HepG2 (cell line): ENCODE results near the gene ZMPSTE24. TPM values are rescaled to one million over a fixed set of nuclear protein-coding genes. Genes with fewer than 3 reads are reported as not detected.

Experiments
- ATAC-seq: fragments of 200-7000 bp; cut with Tn5 transposase; 3 replicates; pipeline ENCODE4 v1.9.1; 2020; ENCODE audit warnings: mild to moderate bottlenecking, moderate library complexity
- BruUV-seq: library from RNA; stranded (reverse); fragments of 400-500 nt; replicated peaks from 2 replicates; lab custom pipeline; 2021; lab: Mats Ljungman, UMichigan
- CTCF ChIA-PET: fragments of 300-600 bp; formaldehyde crosslinking; extraction: SDS; loops from one replicate; lab custom pipeline; 2021; ENCODE audit warnings: low total read pairs, inconsistent platforms, low intra/inter-chr PET ratio; lab: Yijun Ruan, JAX
- POLR2A ChIA-PET: fragments of 350-600 bp; sonication (Branson Sonifier 250); formaldehyde crosslinking; loops from one replicate; lab custom pipeline; 2020; ENCODE audit warnings: antibody characterized with exemption, inconsistent platforms; lab: Yijun Ruan, JAX
- DNase-seq: peaks from one replicate; pipeline ENCODE4 v3.0.0-alpha.2; 2015; ENCODE audit warnings: low spot score
- FAIRE-seq: peaks from 3 replicates; lab custom pipeline; 2011; peaks lifted over from hg19 to GRCh38; lab: Jason Lieb, UNC
- H2AFZ ChIP-seq: one replicate; pipeline ENCODE4 v1.6.1; 2011; ENCODE audit warnings: low read length, inconsistent platforms
- H3K27ac ChIP-seq: fragments of 300-600 bp; 3 replicates; pipeline ENCODE4 v1.8.0; 2011; ENCODE audit warnings: mixed run types, mild to moderate bottlenecking, mixed read lengths, low read length, inconsistent platforms; ENCODE audit not compliant: insufficient read depth; ENCODE audit errors: extremely low read length
- H3K27me3 ChIP-seq, 2 experiments: fragments of 200-600 bp in 1 of 2; 2 replicates in 1 of 2; 3 replicates in 1 of 2; pipeline versions ENCODE4 v1.6.0 to v1.8.0; 2011; ENCODE audit warnings: low read length in 2 of 2, mild to moderate bottlenecking in 2 of 2, moderate library complexity in 2 of 2, inconsistent platforms in 1 of 2; ENCODE audit not compliant: insufficient read depth in 2 of 2, control insufficient read depth in 1 of 2
- H3K36me3 ChIP-seq, 2 experiments: fragments of 200-600 bp in 1 of 2; replicated peaks in 1 of 2; 2 replicates in 1 of 2; 3 replicates in 1 of 2; pipeline versions ENCODE4 v1.5.1 to v1.8.0; 2011; ENCODE audit warnings: low read length in 2 of 2, inconsistent platforms in 1 of 2; ENCODE audit not compliant: insufficient read depth in 2 of 2, control insufficient read depth in 1 of 2
- H3K4me1 ChIP-seq: 2 replicates; pipeline ENCODE4 v1.5.1; 2012; ENCODE audit warnings: low read length, inconsistent platforms; ENCODE audit not compliant: insufficient read depth
- H3K4me2 ChIP-seq: 2 replicates; pipeline ENCODE4 v1.6.0; 2011; ENCODE audit warnings: low read depth, low read length, inconsistent platforms
- H3K4me3 ChIP-seq, 3 experiments: fragments of 200-600 bp in 1 of 3; sonication (generic), shearing (Covaris generic) in 1 of 3; replicated peaks in 1 of 3; 2 replicates each; pipeline ENCODE4 v1.5.1; 2011 to 2016; ENCODE audit warnings: low read length in 3 of 3, inconsistent platforms in 2 of 3, low read depth in 2 of 3, mild to moderate bottlenecking in 2 of 3, control low read depth in 1 of 3, mixed read lengths in 1 of 3; ENCODE audit not compliant: insufficient read depth in 1 of 3
- H3K79me2 ChIP-seq: one replicate; pipeline ENCODE4 v1.6.1; 2011; ENCODE audit warnings: low read length, inconsistent platforms; ENCODE audit not compliant: insufficient read depth
- H3K9ac ChIP-seq: 2 replicates; pipeline ENCODE4 v1.6.0; 2011; ENCODE audit warnings: mild to moderate bottlenecking, low read depth, low read length, inconsistent platforms; ENCODE audit not compliant: insufficient read depth
- H3K9me3 ChIP-seq: 2 replicates; pipeline ENCODE4 v1.5.1; 2012; ENCODE audit warnings: mild to moderate bottlenecking, low read length
- H4K20me1 ChIP-seq: 2 replicates; pipeline ENCODE4 v1.6.0; 2011; ENCODE audit warnings: inconsistent platforms, mild to moderate bottlenecking, low read length, moderate library complexity; ENCODE audit not compliant: insufficient read depth
- BCL3 ChIP-seq: sonication (generic); formaldehyde crosslinking; IDR thresholded peaks from 2 replicates; pipeline ENCODE4 v1.5.1; 2020; ENCODE audit warnings: mild to moderate bottlenecking, missing genetic modification reagents, moderate library complexity
- BRCA1 ChIP-seq: sonication (generic); formaldehyde crosslinking; IDR thresholded peaks from 2 replicates; pipeline ENCODE4 v1.4.0; 2020; ENCODE audit warnings: missing genetic modification reagents
- KDM1A ChIP-seq: IDR thresholded peaks from 2 replicates; pipeline ENCODE4 v1.6.1; 2016; ENCODE audit warnings: missing compliant biosample characterization
- MAFF ChIP-seq: IDR thresholded peaks from 2 replicates; pipeline ENCODE4 v1.6.1; 2011; ENCODE audit warnings: low read depth, low read length, improper control_type of control experiment
- MTA1 ChIP-seq: sonication (generic); formaldehyde crosslinking; IDR thresholded peaks from 2 replicates; pipeline ENCODE4 v1.4.0; 2020; ENCODE audit warnings: missing genetic modification reagents, mild to moderate bottlenecking, borderline replicate concordance
- THRA ChIP-seq: sonication (generic); formaldehyde crosslinking; IDR thresholded peaks from 2 replicates; pipeline ENCODE4 v1.4.0; 2020; ENCODE audit warnings: missing genetic modification reagents, borderline replicate concordance
- ZFP36L1 ChIP-seq: sonication (generic); formaldehyde crosslinking; IDR thresholded peaks from 2 replicates; pipeline ENCODE4 v1.8.0; 2022; ENCODE audit warnings: mild to moderate bottlenecking, missing genetic modification reagents, moderate library complexity
- ZNF574 ChIP-seq: sonication (generic); formaldehyde crosslinking; IDR thresholded peaks from 2 replicates; pipeline ENCODE4 v1.4.0; 2020; ENCODE audit warnings: missing genetic modification reagents
- WGBS: methylation state at CpG from one replicate; pipeline ENCODE4 v1.1.6; 2017; ENCODE audit warnings: low lambda C conversion rate; 5-methylcytosine and 5-hydroxymethylcytosine counted together
- in situ Hi-C: cut with HindIII; loops from 2 replicates; pipeline ENCODE4 v1.10.0; 2017; ENCODE audit warnings: low pct_unique_long_range_greater_than_20kb; ENCODE audit not compliant: extremely low pct_ligation_motif_present
- intact Hi-C: fragments of 100-400 bp; cut with micrococcal nuclease; formaldehyde crosslinking; loops from one replicate; pipeline ENCODE4 v1.10.0; 2022; ENCODE audit not compliant: unreplicated experiment
- polyA plus RNA-seq, 8 experiments: library from polyadenylated mRNA; depleted of rRNA in 3 of 8; stranded (reverse) in 7 of 8; unstranded in 1 of 8; fragments of >200 nt; fragmentation: Illumina TruSeq in 4 of 8; extraction: Trizol in 4 of 8; gene quantifications; 2 replicates each; pipeline versions ENCODE4 v1.2.1 to v1.2.3, GENCODE V29; 2011 to 2016; ENCODE audit warnings: low read depth in 4 of 8, missing spikeins in 1 of 8, mixed read lengths in 1 of 8; ENCODE audit not compliant: insufficient read depth in 1 of 8
- total RNA-seq, 5 experiments: library from RNA; depleted of rRNA; stranded (reverse); fragments of >200 nt; fragmentation: Illumina TruSeq; extraction: Trizol; gene quantifications; 2 replicates each; pipeline ENCODE4 v1.2.3, GENCODE V29; 2016; ENCODE audit warnings: low read depth in 1 of 5

ZMPSTE24 gene
- total and polyA plus RNA-seq, 2 of the 13 experiments (the other 11 are each of a cell fraction or from before 2014, with no cell fraction given) = 13.6 to 60.2 TPM

- Histone ChIP-seq H3K36me3 (peaks cover 7 to 33% of the 10 kb centered on the region in 2 experiments), H4K20me1 (no peaks in the 10 kb centered on the region), H3K9ac (no peak overlapping the region), H3K9me3 (no peaks in the 10 kb centered on the region), H3K4me2 (no peak overlapping the region), H3K4me1 (no peaks in the 10 kb centered on the region), H3K27me3 (no peaks in the 10 kb centered on the region), H3K79me2 (peaks cover 2% of the 10 kb centered on the region), H3K27ac (no peak overlapping the region), H2AFZ (no peak overlapping the region), H3K4me3 (no peak overlapping the region)
- ATAC-seq (no peak), DNase-seq (no peak), FAIRE-seq (no peak)
- TF ChIP-seq ZNF574 (CRISPR knock-in tag) (no peak), ZFP36L1 (CRISPR knock-in tag) (no peak), BRCA1 (CRISPR knock-in tag) (no peak)
- intact Hi-C loops = no loop called here
- 96% methylated on average over 6 of the region's 6 CpGs for WGBS
- ChIA-PET POLR2A (no interaction called here), CTCF (no interaction called here)
- no TSS peak for BruUV-seq
- in situ Hi-C loops = no loop called here
These were observed 34.0 kb upstream of the ZMPSTE24 start for GRCh38 chr1:40224040-40224439.

GRCh38 chr1:40226192-40226591 is 31.8 kb upstream of the ZMPSTE24 start:
- Histone ChIP-seq H3K9me3 (no peaks in the 10 kb centered on the region), H3K27ac (no peak overlapping the region), H3K79me2 (peaks cover 1% of the 10 kb centered on the region), H3K4me3 (no peak overlapping the region), H3K4me2 (no peak overlapping the region), H3K9ac (no peak overlapping the region), H3K36me3 (peaks cover 7 to 44% of the 10 kb centered on the region in 2 experiments), H3K4me1 (no peaks in the 10 kb centered on the region), H3K27me3 (no peaks in the 10 kb centered on the region), H2AFZ (no peak overlapping the region), H4K20me1 (no peaks in the 10 kb centered on the region)
- ChIA-PET POLR2A (no interaction called here), CTCF (no interaction called here)
- TSS peak; percentile 22 for BruUV-seq
- ATAC-seq (no peak), FAIRE-seq (no peak), DNase-seq (no peak)
- intact Hi-C loops (no loop called here), in situ Hi-C loops (no loop called here)
- TF ChIP-seq KDM1A (CRISPR knock-in tag) (no peak), BCL3 (CRISPR knock-in tag) (no peak), THRA (CRISPR knock-in tag) (no peak), MAFF (no peak), MTA1 (CRISPR knock-in tag) (no peak)
- WGBS = 91% methylated on average over 3 of the region's 3 CpGs
